K562 (cell line): ENCODE measurements around the gene ERF. TPM values are rescaled to one million over a fixed set of nuclear protein-coding genes. Genes with fewer than 3 reads are reported as not detected.

Experiments used
- ATAC-seq: fragments of 200-7000 bp; cut with Tn5 transposase; 3 replicates; pipeline ENCODE4 v1.9.1; 2020; ENCODE audit warnings: moderate library complexity
- Bru-seq: library from RNA; stranded (reverse); fragments of 400-500 nt; gene quantifications from one replicate; lab custom pipeline; 2021; lab: Mats Ljungman, UMichigan
- BruChase-seq, 2 experiments: library from RNA; stranded (reverse); fragments of 400-500 nt; gene quantifications; one replicate each; lab custom pipeline; 2021; lab: Mats Ljungman, UMichigan
- BruUV-seq: library from RNA; stranded (reverse); fragments of 400-500 nt; replicated peaks from 2 replicates; lab custom pipeline; 2021; lab: Mats Ljungman, UMichigan
- CTCF ChIA-PET: fragments of 300-600 bp; formaldehyde crosslinking; extraction: SDS; loops from one replicate; lab custom pipeline; 2021; ENCODE audit warnings: low intra/inter-chr PET ratio; lab: Yijun Ruan, JAX
- POLR2A ChIA-PET: fragments of 300-600, 350-650 bp; sonication (Branson Sonifier 250); formaldehyde crosslinking; extraction: SDS; loops from one replicate; lab custom pipeline; 2021; ENCODE audit warnings: antibody characterized with exemption, inconsistent platforms; lab: Yijun Ruan, JAX
- DNase-seq, 4 experiments: peaks; one replicate each; pipeline versions ENCODE4 v3.0.0 to v3.0.0-alpha.2; 2011 to 2018; ENCODE audit warnings: low spot score in 3 of 4, mixed read lengths in 3 of 4; ENCODE audit errors: extremely low read depth in 1 of 4
- FAIRE-seq: peaks from 2 replicates; lab custom pipeline; 2011; peaks lifted over from hg19 to GRCh38; lab: Jason Lieb, UNC
- H2AFZ ChIP-seq: 2 replicates; pipeline ENCODE4 v1.6.0; 2011; ENCODE audit warnings: low read depth, low read length, control low read depth, inconsistent platforms
- H3K27ac ChIP-seq: fragments of 200-600 bp; 3 replicates; pipeline ENCODE4 v1.8.0; 2011; ENCODE audit warnings: low read depth, mild to moderate bottlenecking, control low read depth, inconsistent platforms, low read length, moderate library complexity, mixed read lengths; ENCODE audit errors: extremely low read depth
- H3K27me3 ChIP-seq, 2 experiments: fragments of 300-600 bp in 1 of 2; 2 replicates in 1 of 2; 3 replicates in 1 of 2; pipeline versions ENCODE4 v1.6.0 to v1.8.0; 2011; ENCODE audit warnings: inconsistent platforms in 2 of 2, low read length in 2 of 2, mild to moderate bottlenecking in 1 of 2, mixed read lengths in 1 of 2, moderate library complexity in 1 of 2; ENCODE audit not compliant: control insufficient read depth in 2 of 2, insufficient read depth in 2 of 2
- H3K36me3 ChIP-seq: fragments of 300-600 bp; 3 replicates; pipeline ENCODE4 v1.8.0; 2011; ENCODE audit warnings: mild to moderate bottlenecking, low read length, inconsistent platforms; ENCODE audit not compliant: control insufficient read depth, insufficient read depth
- H3K4me1 ChIP-seq, 2 experiments: fragments of 200-600 bp in 1 of 2; replicated peaks in 1 of 2; 2 replicates in 1 of 2; 3 replicates in 1 of 2; pipeline versions ENCODE4 v1.5.1 to v1.8.0; 2011; ENCODE audit warnings: inconsistent platforms in 2 of 2, low read length in 2 of 2, mild to moderate bottlenecking in 1 of 2, mixed read lengths in 1 of 2, moderate library complexity in 1 of 2; ENCODE audit not compliant: control insufficient read depth in 2 of 2, insufficient read depth in 2 of 2
- H3K4me2 ChIP-seq: 2 replicates; pipeline ENCODE4 v1.6.1; 2011; ENCODE audit warnings: low read length, control low read depth, inconsistent platforms, mixed read lengths; ENCODE audit not compliant: insufficient read depth
- H3K4me3 ChIP-seq: fragments of 200-600 bp; sonication (generic), shearing (Covaris generic); 2 replicates; pipeline ENCODE4 v1.5.1; 2016; ENCODE audit warnings: control low read depth, inconsistent platforms
- H3K79me2 ChIP-seq: fragments of 200-600 bp; 3 replicates; pipeline ENCODE4 v1.8.0; 2011; ENCODE audit warnings: low read length, inconsistent platforms; ENCODE audit not compliant: control insufficient read depth, insufficient read depth
- H3K9ac ChIP-seq, 2 experiments: 2 replicates each; pipeline versions ENCODE4 v1.6.0 to v1.6.1; 2011; ENCODE audit warnings: low read depth in 2 of 2, low read length in 2 of 2, control low read depth in 1 of 2, inconsistent platforms in 1 of 2, mild to moderate bottlenecking in 1 of 2, mixed read lengths in 1 of 2; ENCODE audit not compliant: insufficient read depth in 1 of 2
- H3K9me1 ChIP-seq: one replicate; pipeline ENCODE4 v1.6.0; 2011; ENCODE audit warnings: inconsistent platforms, mild to moderate bottlenecking, low read length, moderate library complexity; ENCODE audit not compliant: control insufficient read depth, insufficient read depth
- H3K9me3 ChIP-seq: replicated peaks from 2 replicates; pipeline ENCODE4 v1.5.1; 2011; ENCODE audit warnings: low read depth, low read length, inconsistent platforms; ENCODE audit not compliant: control insufficient read depth, insufficient read depth
- H4K20me1 ChIP-seq: replicated peaks from 2 replicates; pipeline ENCODE4 v1.6.1; 2011; ENCODE audit warnings: low read length, inconsistent platforms, mixed read lengths; ENCODE audit not compliant: control insufficient read depth, insufficient read depth
- ATF7 ChIP-seq: fragments of 450-650 bp; IDR thresholded peaks from 2 replicates; pipeline ENCODE4 v1.7.1; 2014; ENCODE audit warnings: mild to moderate bottlenecking, moderate library complexity
- NFE2L1 ChIP-seq: fragments of 450-650 bp; IDR thresholded peaks from 2 replicates; pipeline ENCODE4 v1.6.1; 2016; ENCODE audit warnings: missing genetic modification characterization, low read depth, mild to moderate bottlenecking, missing compliant biosample characterization, moderate library complexity, borderline replicate concordance
- RBFOX2 ChIP-seq: fragments of 200-400 bp; formaldehyde crosslinking; IDR thresholded peaks from 2 replicates; pipeline ENCODE4 v1.6.1; 2017; ENCODE audit warnings: low read depth, mild to moderate bottlenecking, low read length, moderate library complexity
- SNRNP70 ChIP-seq: fragments of 200-400 bp; formaldehyde crosslinking; optimal IDR thresholded peaks from 2 replicates; pipeline ENCODE3; 2017; ENCODE audit warnings: low read depth, low read length
- SREBF1 ChIP-seq: fragments of 150-350 bp; IDR thresholded peaks from 2 replicates; pipeline ENCODE4 v1.6.1; 2014; ENCODE audit warnings: antibody characterized with exemption, low read depth, low read length, borderline replicate concordance
- ZNF174 ChIP-seq: fragments of 250-450 bp; sonication (Bioruptor Pico); IDR thresholded peaks from 2 replicates; pipeline ENCODE4 v1.4.0; 2020; ENCODE audit warnings: mild to moderate bottlenecking
- ZNF785 ChIP-seq: fragments of 250-450 bp; sonication (Bioruptor Pico); IDR thresholded peaks from 2 replicates; pipeline ENCODE4 v1.4.0; 2020; ENCODE audit warnings: mild to moderate bottlenecking
- WGBS: fragments of 100-300 bp; shearing (Covaris generic); methylation state at CpG from one replicate; pipeline ENCODE4 v1.1.6; 2016; ENCODE audit warnings: low coverage, mixed read lengths; ENCODE audit not compliant: insufficient coverage; ENCODE audit errors: missing lambda C conversion rate; 5-methylcytosine and 5-hydroxymethylcytosine counted together
- in situ Hi-C: fragments of 300-500 bp; cut with MboI; formaldehyde crosslinking; loops from 4 replicates; pipeline ENCODE4 v1.15.0; 2018; ENCODE audit warnings: inconsistent platforms, mixed read lengths
- intact Hi-C: fragments of 100-400 bp; cut with micrococcal nuclease; formaldehyde crosslinking; loops from 2 replicates; pipeline ENCODE4 v1.14.2; 2022
- long read RNA-seq, 3 experiments: library from polyadenylated mRNA in 2 of 3; library from RNA in 1 of 3; unstranded in 2 of 3; stranded (forward) in 1 of 3; transcript quantifications; one replicate each; pipeline ENCODE4 v2.0.0, GENCODE V29; 2019 to 2022
- polyA minus RNA-seq, 3 experiments: library from RNA; depleted of rRNA, polyadenylated mRNA; stranded (reverse); fragments of >200 nt; gene quantifications; 2 replicates each; pipeline ENCODE4 v1.2.3, GENCODE V29; 2011
- polyA plus RNA-seq, 8 experiments: library from polyadenylated mRNA; depleted of rRNA in 4 of 8; stranded (reverse) in 5 of 8; unstranded in 3 of 8; fragments of >200 nt; fragmentation: Nextera tagmentation in 2 of 8; fragmentation: Illumina TruSeq in 1 of 8; extraction: Ambion mirVana in 2 of 8; extraction: Trizol in 1 of 8; gene quantifications; 2 replicates each; pipeline versions ENCODE4 v1.2.1 to v1.2.3, GENCODE V29; 2011 to 2014; ENCODE audit warnings: inconsistent platforms in 1 of 8, missing spikeins in 1 of 8
- total RNA-seq, 7 experiments: library from RNA; depleted of rRNA in 6 of 7; stranded (reverse); fragments of >200 nt in 6 of 7; fragmentation: Illumina TruSeq in 2 of 7; extraction: Trizol in 2 of 7; gene quantifications; 2 replicates each; pipeline versions ENCODE4 v1.2.1 to v1.2.3, GENCODE V29; 2011 to 2021; ENCODE audit warnings: low replicate concordance in 1 of 7
- TF ChIP-seq, protein P1 (sequence below): conservative IDR thresholded peaks from 2 replicates; pipeline ENCODE4 v1.6.1; 2011; ENCODE audit warnings: low read depth, mild to moderate bottlenecking, low read length; ENCODE audit not compliant: control insufficient read depth
- TF ChIP-seq, protein P2 (sequence below): sonication (generic); formaldehyde crosslinking; IDR thresholded peaks from 2 replicates; pipeline ENCODE4 v1.8.1; 2023; ENCODE audit warnings: mild to moderate bottlenecking, missing genetic modification reagents
- TF ChIP-seq, protein P3 (sequence below), 2 experiments: fragments of 450-650 bp in 1 of 2; sonication (generic) in 1 of 2; formaldehyde crosslinking; conservative IDR thresholded peaks; 2 replicates each; pipeline versions ENCODE4 v1.4.0 to v1.8.1; 2020 to 2022; ENCODE audit warnings: mild to moderate bottlenecking in 1 of 2, missing genetic modification reagents in 1 of 2

Gene ERF
- 105 and 266 TPM in 2 replicates for total RNA-seq (2011; cell fraction: chromatin; rRNA removed; ENCODE audit: low replicate concordance)
- 150 and 152 TPM in 2 replicates for total RNA-seq (2011; cell fraction: nucleolus; rRNA removed)
- total RNA-seq (2011; cell fraction: nucleoplasm; rRNA removed) = 89.4 and 93.6 TPM in 2 replicates
- total RNA-seq (2014; rRNA removed) (27.1 and 29.8 TPM in 2 replicates), total RNA-seq (2014; rRNA removed; fragmentation: Illumina TruSeq; extraction: Trizol) (19.0 and 20.0 TPM in 2 replicates), total RNA-seq (2015; rRNA removed; fragmentation: Illumina TruSeq; extraction: Trizol) (26.5 and 30.0 TPM in 2 replicates), total RNA-seq (2021) (72.7 and 75.4 TPM in 2 replicates), polyA plus RNA-seq (2011; rRNA removed) (27.0 and 41.5 TPM in 2 replicates), polyA plus RNA-seq (2014; fragmentation: Illumina TruSeq; extraction: Trizol) (28.9 and 45.7 TPM in 2 replicates), polyA plus RNA-seq (2014; fragmentation: Nextera tagmentation; extraction: Ambion mirVana) (under 1 TPM; 0.03 to 0.13 TPM), polyA plus RNA-seq (2014; rRNA removed) (54.9 and 62.2 TPM in 2 replicates), polyA minus RNA-seq (2011; rRNA and poly(A)+ RNA removed) (16.2 and 21.5 TPM in 2 replicates), Bru-seq, nascent RNA (percentile 79 among the genes with signal in this experiment), BruChase-seq, experiment 1, labeled RNA remaining after a 2-hour chase (percentile 87 among the genes with signal in this experiment), BruChase-seq, experiment 2, labeled RNA remaining after a 6-hour chase (percentile 94 among the genes with signal in this experiment)
- polyA plus RNA-seq (2011; cell fraction: cytosol; rRNA removed) = 33.1 and 53.6 TPM in 2 replicates
- 142 and 197 TPM in 2 replicates for polyA plus RNA-seq (2011; cell fraction: nucleus; rRNA removed)
- polyA plus RNA-seq (2012) = 34.3 and 44.0 TPM in 2 replicates
- 31.7 and 33.0 TPM in 2 replicates for polyA minus RNA-seq (2011; cell fraction: cytosol; rRNA and poly(A)+ RNA removed)
- 30.3 and 43.7 TPM in 2 replicates for polyA minus RNA-seq (2011; cell fraction: nucleus; rRNA and poly(A)+ RNA removed)
- long read RNA-seq, experiment 1, partial matches to known transcripts = 0 of 5 reads
- long read RNA-seq, experiment 1, other reads (novel, unspliced or antisense) = 5 of 5 reads
- long read RNA-seq, experiment 2, transcript ERF-201 (4 exons, 2,698 nt) = major isoform, 17 of 33 reads
- long read RNA-seq, experiment 2, partial matches to known transcripts = 5 of 33 reads
- long read RNA-seq, experiment 2, other reads (novel, unspliced or antisense) = 9 of 33 reads
- long read RNA-seq, experiment 3, partial matches to known transcripts = 0 of 1 reads
- long read RNA-seq, experiment 3, other reads (novel, unspliced or antisense) = 1 of 1 reads

DNA sequence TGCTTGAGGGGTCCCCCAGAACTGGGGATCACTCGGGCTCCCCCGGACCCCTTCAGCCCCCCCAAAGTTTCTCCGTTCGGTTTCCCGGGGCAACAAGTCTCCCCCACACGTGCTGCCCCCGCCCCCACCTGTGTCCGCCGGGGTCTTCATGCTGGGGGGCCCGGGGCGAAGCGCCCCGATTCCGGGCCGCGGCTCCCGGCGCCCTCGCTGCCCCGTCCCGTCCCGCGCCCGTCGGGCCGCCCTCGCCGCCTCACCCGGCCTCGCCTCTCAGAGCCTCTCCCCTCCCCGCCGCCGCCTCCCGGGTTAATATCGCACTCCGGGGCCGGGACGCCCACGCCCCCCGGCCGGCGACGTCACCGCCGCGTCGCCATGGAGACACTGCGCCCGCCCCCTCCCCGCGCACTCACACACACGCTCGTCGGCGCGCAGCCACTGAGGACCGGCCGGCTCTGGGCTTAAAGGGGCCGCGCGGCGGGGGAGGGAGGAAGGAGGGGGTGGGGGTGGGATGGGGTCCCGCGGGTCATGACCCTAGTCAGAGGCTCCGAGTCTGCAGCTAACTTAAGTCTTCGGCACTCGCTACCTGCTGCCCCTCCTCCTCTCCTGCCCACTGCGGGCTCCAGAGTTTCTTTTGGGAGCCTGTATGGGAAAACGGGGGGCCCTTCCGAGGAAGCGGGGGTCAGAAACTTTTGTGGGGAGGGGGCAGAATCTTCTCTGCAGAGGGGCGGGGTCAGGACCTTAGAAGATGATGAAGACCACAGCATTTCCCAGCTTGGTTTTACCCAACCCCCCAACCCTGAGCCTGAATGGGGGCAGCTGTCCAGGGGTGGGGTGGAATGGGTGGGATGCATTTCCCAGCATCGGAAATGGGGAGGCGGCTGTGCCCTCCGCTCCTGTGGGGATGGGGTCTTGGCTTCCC lies at the start of gene ERF:
Gene ERF, minus strand, starts transcription at position 279 of the 916 bp plus-strand sequence. Its CDS starts 129 bp downstream, at position 150.
- BruUV-seq = no TSS peak
- H3K9me3 ChIP-seq = no peaks in the 10 kb centered on the region
- peak within 1 kb of the TSS; percentile 83 for H3K4me2 ChIP-seq
- H2AFZ ChIP-seq = peak within 1 kb of the TSS; percentile 81
- peaks cover 19 to 59% of the 10 kb centered on the region in 2 experiments for H3K4me1 ChIP-seq
- ATAC-seq (peak; percentile 74), FAIRE-seq (peak; percentile 44), DNase-seq (peak; percentile 91 to 96 (median 94))
- WGBS = under 1% methylated on average over 15 of the region's 75 CpGs
- peaks cover 7% of the 10 kb centered on the region for H3K9me1 ChIP-seq
- POLR2A ChIA-PET = interaction anchor here (0.6 to 1.2 kb wide), 2 partner anchors 8 to 20 kb away, joined by 3 read pairs; no protein-coding TSS in a partner anchor
- no peaks in the 10 kb centered on the region for H3K27me3 ChIP-seq
- peaks cover 47% of the 10 kb centered on the region for H3K79me2 ChIP-seq
- CTCF ChIA-PET = no interaction called here
- H3K9ac ChIP-seq = peak within 1 kb of the TSS; percentile 91 to 95
- H3K27ac ChIP-seq = peak within 1 kb of the TSS; percentile 96
- intact Hi-C loops = loop anchor here (2.0 kb wide), 1 partner anchor 14 kb away; the partner anchor contains the start of gene CIC
- H3K36me3 ChIP-seq = peaks cover 24% of the 10 kb centered on the region; the same call in 2 of the 3 replicates
- peaks cover 10% of the 10 kb centered on the region; the same call in 1 of the 2 replicates for H4K20me1 ChIP-seq
- in situ Hi-C loops = no loop called here
- peak within 1 kb of the TSS; percentile 98 for H3K4me3 ChIP-seq
- no peak for TF ChIP-seq ZNF785
- TF ChIP-seq, protein P1, sequence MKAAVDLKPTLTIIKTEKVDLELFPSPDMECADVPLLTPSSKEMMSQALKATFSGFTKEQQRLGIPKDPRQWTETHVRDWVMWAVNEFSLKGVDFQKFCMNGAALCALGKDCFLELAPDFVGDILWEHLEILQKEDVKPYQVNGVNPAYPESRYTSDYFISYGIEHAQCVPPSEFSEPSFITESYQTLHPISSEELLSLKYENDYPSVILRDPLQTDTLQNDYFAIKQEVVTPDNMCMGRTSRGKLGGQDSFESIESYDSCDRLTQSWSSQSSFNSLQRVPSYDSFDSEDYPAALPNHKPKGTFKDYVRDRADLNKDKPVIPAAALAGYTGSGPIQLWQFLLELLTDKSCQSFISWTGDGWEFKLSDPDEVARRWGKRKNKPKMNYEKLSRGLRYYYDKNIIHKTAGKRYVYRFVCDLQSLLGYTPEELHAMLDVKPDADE = peak; percentile 63; the same call in 1 of the 2 replicates
- TF ChIP-seq SNRNP70 = no peak
- TF ChIP-seq, protein P2, sequence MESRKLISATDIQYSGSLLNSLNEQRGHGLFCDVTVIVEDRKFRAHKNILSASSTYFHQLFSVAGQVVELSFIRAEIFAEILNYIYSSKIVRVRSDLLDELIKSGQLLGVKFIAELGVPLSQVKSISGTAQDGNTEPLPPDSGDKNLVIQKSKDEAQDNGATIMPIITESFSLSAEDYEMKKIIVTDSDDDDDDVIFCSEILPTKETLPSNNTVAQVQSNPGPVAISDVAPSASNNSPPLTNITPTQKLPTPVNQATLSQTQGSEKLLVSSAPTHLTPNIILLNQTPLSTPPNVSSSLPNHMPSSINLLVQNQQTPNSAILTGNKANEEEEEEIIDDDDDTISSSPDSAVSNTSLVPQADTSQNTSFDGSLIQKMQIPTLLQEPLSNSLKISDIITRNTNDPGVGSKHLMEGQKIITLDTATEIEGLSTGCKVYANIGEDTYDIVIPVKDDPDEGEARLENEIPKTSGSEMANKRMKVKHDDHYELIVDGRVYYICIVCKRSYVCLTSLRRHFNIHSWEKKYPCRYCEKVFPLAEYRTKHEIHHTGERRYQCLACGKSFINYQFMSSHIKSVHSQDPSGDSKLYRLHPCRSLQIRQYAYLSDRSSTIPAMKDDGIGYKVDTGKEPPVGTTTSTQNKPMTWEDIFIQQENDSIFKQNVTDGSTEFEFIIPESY (CRISPR knock-in tag) = no peak
- no peak for TF ChIP-seq SREBF1
- no peak for TF ChIP-seq NFE2L1
- TF ChIP-seq, protein P3, sequence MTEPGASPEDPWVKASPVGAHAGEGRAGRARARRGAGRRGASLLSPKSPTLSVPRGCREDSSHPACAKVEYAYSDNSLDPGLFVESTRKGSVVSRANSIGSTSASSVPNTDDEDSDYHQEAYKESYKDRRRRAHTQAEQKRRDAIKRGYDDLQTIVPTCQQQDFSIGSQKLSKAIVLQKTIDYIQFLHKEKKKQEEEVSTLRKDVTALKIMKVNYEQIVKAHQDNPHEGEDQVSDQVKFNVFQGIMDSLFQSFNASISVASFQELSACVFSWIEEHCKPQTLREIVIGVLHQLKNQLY (CRISPR knock-in tag; conservative IDR thresholded peaks at IDR 0.05) = 0 out of 4 replicates have a peak, but pooled peaks of 1 of the 2 experiments have one; percentile 5
- TF ChIP-seq RBFOX2 = peak; percentile 90
- TF ChIP-seq ZNF174 (CRISPR knock-in tag) = no peak
- TF ChIP-seq ATF7 = peak; percentile 85
